Naive thymus-derived CD4-positive, alpha-beta T cell (primary cell): ENCODE measurements around the gene RNASE11. TPM values are rescaled to one million over a fixed set of nuclear protein-coding genes. Genes with fewer than 3 reads are reported as not detected.

Experiments
- ATAC-seq: fragments of 150-1000 bp; cut with Tn5 transposase; 2 replicates; pipeline ENCODE4 v1.10.0; 2021; ENCODE audit warnings: mild to moderate bottlenecking, moderate library complexity
- CTCF ChIA-PET: fragments of 350-600 bp; sonication (Branson Sonifier 250); formaldehyde crosslinking; loops from one replicate; lab custom pipeline; 2021; ENCODE audit warnings: antibody characterized with exemption; lab: Charles Lee
- POLR2A ChIA-PET: fragments of 350-600 bp; sonication (Branson Sonifier 250); formaldehyde crosslinking; loops from one replicate; lab custom pipeline; 2021; ENCODE audit warnings: antibody characterized with exemption, inconsistent platforms; lab: Charles Lee
- DNase-seq, 9 donors: peaks; one replicate each; pipeline versions ENCODE4 v3.0.0 to v3.0.0-alpha.2; 2020 to 2022; ENCODE audit warnings: mixed read lengths in 1 of 9
- H3K27ac ChIP-seq: one replicate; pipeline ENCODE4 v1.7.0; 2013; ENCODE audit warnings: mild to moderate bottlenecking, low read depth, low read length, moderate library complexity
- H3K27me3 ChIP-seq, 2 donors: one replicate each; pipeline ENCODE4 v1.7.0; 2013; ENCODE audit warnings: low read length in 2 of 2, mild to moderate bottlenecking in 2 of 2, moderate library complexity in 2 of 2; ENCODE audit not compliant: control insufficient read depth in 2 of 2, insufficient read depth in 2 of 2
- H3K36me3 ChIP-seq, 3 experiments: 1 replicate in 2 of 3; 2 replicates in 1 of 3; pipeline ENCODE4 v1.7.0; 2013; ENCODE audit warnings: low read length in 3 of 3, mild to moderate bottlenecking in 3 of 3, moderate library complexity in 1 of 3; ENCODE audit not compliant: insufficient read depth in 3 of 3, control insufficient read depth in 2 of 3
- H3K4me1 ChIP-seq, 2 donors: one replicate each; pipeline ENCODE4 v1.7.0; 2013; ENCODE audit warnings: low read length in 2 of 2, mild to moderate bottlenecking in 2 of 2, moderate library complexity in 1 of 2; ENCODE audit not compliant: control insufficient read depth in 2 of 2, insufficient read depth in 2 of 2
- H3K4me3 ChIP-seq: 2 replicates; pipeline ENCODE4 v1.7.0; 2013; ENCODE audit warnings: mild to moderate bottlenecking, low read length
- H3K9me3 ChIP-seq, 3 experiments: 1 replicate in 2 of 3; 2 replicates in 1 of 3; pipeline ENCODE4 v1.7.0; 2013; ENCODE audit warnings: low read length in 3 of 3; ENCODE audit not compliant: control insufficient read depth in 2 of 3
- H3K27ac Mint-ChIP-seq, 9 donors: one replicate each; pipeline ENCODE4 v1.8.0; 2020 to 2022; ENCODE audit warnings: mixed read lengths in 9 of 9, mild to moderate bottlenecking in 8 of 9, moderate library complexity in 5 of 9, inconsistent platforms in 2 of 9
- H3K27me3 Mint-ChIP-seq, 5 donors: one replicate each; pipeline ENCODE4 v1.8.0; 2021 to 2022; ENCODE audit warnings: mixed read lengths in 5 of 5, mild to moderate bottlenecking in 1 of 5
- H3K36me3 Mint-ChIP-seq, 5 donors: one replicate each; pipeline ENCODE4 v1.8.0; 2020 to 2022; ENCODE audit warnings: mixed read lengths in 5 of 5, mild to moderate bottlenecking in 3 of 5, inconsistent platforms in 1 of 5
- H3K4me1 Mint-ChIP-seq, 7 donors: one replicate each; pipeline ENCODE4 v1.8.0; 2020 to 2022; ENCODE audit warnings: mixed read lengths in 7 of 7, mild to moderate bottlenecking in 3 of 7, inconsistent platforms in 1 of 7
- H3K4me3 Mint-ChIP-seq, 10 donors: one replicate each; pipeline ENCODE4 v1.8.0; 2020 to 2022; ENCODE audit warnings: mild to moderate bottlenecking in 10 of 10, mixed read lengths in 10 of 10, moderate library complexity in 6 of 10, inconsistent platforms in 2 of 10
- H3K9me3 Mint-ChIP-seq, 11 donors: one replicate each; pipeline ENCODE4 v1.8.0; 2020 to 2022; ENCODE audit warnings: mixed read lengths in 11 of 11, mild to moderate bottlenecking in 4 of 11, inconsistent platforms in 1 of 11, moderate library complexity in 1 of 11
- intact Hi-C, 2 donors: fragments of 100-400 bp; cut with micrococcal nuclease; formaldehyde crosslinking; loops; one replicate each; pipeline ENCODE4 v1.15.1; 2023
- polyA plus RNA-seq, 2 donors: library from polyadenylated mRNA; unstranded; fragments of 300-500 nt; fragmentation: Illumina TruSeq; gene quantifications; one replicate each; pipeline ENCODE4 v1.2.3, GENCODE V29; 2021
- total RNA-seq, 6 experiments: library from RNA in 5 of 6; stranded (reverse) in 5 of 6; gene quantifications; 1 replicate in 5 of 6; 2 replicates in 1 of 6; pipeline ENCODE4 v1.2.3 and lab custom pipeline; 2021 to 2026

Gene RNASE11
- total and polyA plus RNA-seq, 7 experiments from 2014 or later, result not detected

GRCh38 chr14:20611277-20611676 is 23.5 kb upstream of the RNASE11 start:
- H3K4me3 Mint-ChIP-seq, result no peak overlapping the region
- H3K36me3 ChIP-seq, result no peaks in the 10 kb centered on the region
- peaks cover 0 to 15% (median 4%) of the 10 kb centered on the region in 7 donors for H3K4me1 Mint-ChIP-seq
- H3K27ac ChIP-seq, result no peak overlapping the region
- peaks cover 20 to 29% of the 10 kb centered on the region in 2 donors for H3K4me1 ChIP-seq
- intact Hi-C loops, result loop anchor here (5.0 kb wide), 4 partner anchors 41 to 771 kb away; partner anchors contain the start of gene SUPT16H (in 1 of the 2)
- no peaks in the 10 kb centered on the region for H3K27me3 ChIP-seq
- H3K36me3 Mint-ChIP-seq, result no peaks in the 10 kb centered on the region
- H3K9me3 ChIP-seq, result no peaks in the 10 kb centered on the region
- DNase-seq (no peak), ATAC-seq (no peak)
- H3K9me3 Mint-ChIP-seq, result no peaks in the 10 kb centered on the region
- H3K4me3 ChIP-seq, result no peak overlapping the region
- H3K27me3 Mint-ChIP-seq, result no peaks in the 10 kb centered on the region
- no peak overlapping the region for H3K27ac Mint-ChIP-seq
- POLR2A ChIA-PET, result interaction anchor here (2.8 to 4.9 kb wide), 3 partner anchors 73 to 280 kb away, joined by 14 to 26 read pairs (median 18); partner anchors contain the start of genes CCNB1IP1, PIP4P1 and RNASE4
- CTCF ChIA-PET, result interaction anchor here (1.3 to 7.2 kb wide), 5 partner anchors 71 to 284 kb away, joined by 3 to 104 read pairs (median 19); partner anchors contain the start of genes ANG and TEP1

GRCh38 chr14:20610002-20610765 is 22.4 kb upstream of the RNASE11 start:
- Histone ChIP-seq H3K4me3 (peak overlapping the region; percentile 68), H3K36me3 (no peaks in the 10 kb centered on the region), H3K9me3 (no peaks in the 10 kb centered on the region), H3K27ac (peak overlapping the region; percentile 41), H3K4me1 (peaks cover 20 to 29% of the 10 kb centered on the region in 2 donors), H3K27me3 (no peaks in the 10 kb centered on the region)
- Mint-ChIP-seq H3K36me3 (no peaks in the 10 kb centered on the region), H3K27ac (no peak overlapping the region), H3K9me3 (no peaks in the 10 kb centered on the region), H3K4me1 (peaks cover 0 to 13% (median 0%) of the 10 kb centered on the region in 7 donors), H3K4me3 (no peak overlapping the region), H3K27me3 (no peaks in the 10 kb centered on the region)
- CTCF ChIA-PET, result interaction anchor here (0.6 to 7.2 kb wide), 17 partner anchors 12 to 298 kb away, joined by 3 to 104 read pairs (median 5); partner anchors contain the start of genes ANG, PARP2 and TEP1
- intact Hi-C loops, result loop anchor here (1.0 to 5.0 kb wide), 5 partner anchors 42 to 772 kb away; partner anchors contain the start of genes PNP (in 1 of the 2) and SUPT16H (in 1 of the 2)
- POLR2A ChIA-PET, result interaction anchor here (0.8 to 4.9 kb wide), 13 partner anchors 21 to 283 kb away, joined by 3 to 26 read pairs (median 5); partner anchors contain the start of genes APEX1, CCNB1IP1, PARP2 and PIP4P1
- peak; percentile 46 to 80 (median 72) for DNase-seq
- peak; percentile 36 for ATAC-seq

- no peaks in the 10 kb centered on the region for H3K9me3 Mint-ChIP-seq
- H3K27me3 Mint-ChIP-seq, result no peaks in the 10 kb centered on the region
- peak overlapping the region; percentile 68 for H3K4me3 ChIP-seq
- peaks cover 20 to 29% of the 10 kb centered on the region in 2 donors for H3K4me1 ChIP-seq
- peaks cover 0 to 7% (median 0%) of the 10 kb centered on the region in 7 donors for H3K4me1 Mint-ChIP-seq
- CTCF ChIA-PET, result interaction anchor here (0.6 to 7.2 kb wide), 26 partner anchors 13 to 303 kb away, joined by 3 to 104 read pairs (median 4); partner anchors contain the start of genes ANG, PARP2 and TEP1
- no peak overlapping the region for H3K27ac Mint-ChIP-seq
- ATAC-seq (peak; percentile 57), DNase-seq (peak; percentile 25 to 80 (median 74))
- H3K36me3 ChIP-seq, result no peaks in the 10 kb centered on the region
- no peaks in the 10 kb centered on the region for H3K9me3 ChIP-seq
- no peaks in the 10 kb centered on the region for H3K36me3 Mint-ChIP-seq
- H3K27me3 ChIP-seq, result no peaks in the 10 kb centered on the region
- intact Hi-C loops, result loop anchor here (1.0 to 5.0 kb wide), 11 partner anchors 43 to 773 kb away; partner anchors contain the start of genes APEX1 (in 2 of the 2), PNP (in 1 of the 2) and SUPT16H (in 1 of the 2)
- POLR2A ChIA-PET, result interaction anchor here (0.8 to 4.9 kb wide), 14 partner anchors 74 to 282 kb away, joined by 3 to 26 read pairs (median 4); partner anchors contain the start of genes APEX1, CCNB1IP1, PARP2 and PIP4P1
- H3K4me3 Mint-ChIP-seq, result no peak overlapping the region
- peak overlapping the region; percentile 41 for H3K27ac ChIP-seq
These were observed 21.6 kb upstream of the RNASE11 start for GRCh38 chr14:20609215-20610001.

GRCh38 chr14:20608383-20609110 is 20.7 kb upstream of the RNASE11 start:
- no peak for ATAC-seq
- Mint-ChIP-seq H3K27me3 (no peaks in the 10 kb centered on the region), H3K4me3 (peak overlapping the region in 1 of 10 donors; percentile 16), H3K9me3 (no peaks in the 10 kb centered on the region), H3K4me1 (peaks cover 0 to 7% (median 0%) of the 10 kb centered on the region in 7 donors), H3K27ac (no peak overlapping the region), H3K36me3 (no peaks in the 10 kb centered on the region)
- Histone ChIP-seq H3K9me3 (no peaks in the 10 kb centered on the region), H3K27ac (no peak overlapping the region), H3K4me3 (no peak overlapping the region), H3K4me1 (peaks cover 20% of the 10 kb centered on the region in 2 donors), H3K27me3 (no peaks in the 10 kb centered on the region), H3K36me3 (no peaks in the 10 kb centered on the region)
- ChIA-PET CTCF (interaction anchor here (0.6 to 7.2 kb wide), 16 partner anchors 53 to 302 kb away, joined by 3 to 104 read pairs (median 4); partner anchors contain the start of genes ANG, PARP2 and TEP1), POLR2A (interaction anchor here (0.8 to 4.9 kb wide), 7 partner anchors 75 to 281 kb away, joined by 3 to 26 read pairs (median 14); partner anchors contain the start of genes CCNB1IP1, PIP4P1, RNASE4 and TEP1)
- DNase-seq, result no peak
- intact Hi-C loops, result loop anchor here (1.0 kb wide), 6 partner anchors 55 to 281 kb away; partner anchors contain the start of gene APEX1 (in 2 of the 2)

GRCh38 chr14:20607617-20608016 is 19.8 kb upstream of the RNASE11 start:
- POLR2A ChIA-PET, result interaction anchor here (0.9 kb wide), 1 partner anchor 265 kb away, joined by 4 read pairs; the partner anchor contains the start of gene PARP2
- no peak for DNase-seq
- H3K9me3 ChIP-seq, result no peaks in the 10 kb centered on the region
- CTCF ChIA-PET, result interaction anchor here (0.6 to 7.2 kb wide), 7 partner anchors 18 to 280 kb away, joined by 3 to 104 read pairs (median 12); no protein-coding TSS in a partner anchor
- Mint-ChIP-seq H3K36me3 (no peaks in the 10 kb centered on the region), H3K4me3 (no peak overlapping the region), H3K27me3 (no peaks in the 10 kb centered on the region), H3K9me3 (no peaks in the 10 kb centered on the region), H3K4me1 (peaks cover 0 to 7% (median 0%) of the 10 kb centered on the region in 7 donors), H3K27ac (no peak overlapping the region)
- no peak for ATAC-seq
- intact Hi-C loops, result no loop called here
- H3K27ac ChIP-seq, result no peak overlapping the region
- no peaks in the 10 kb centered on the region for H3K27me3 ChIP-seq
- H3K4me3 ChIP-seq, result no peak overlapping the region
- H3K4me1 ChIP-seq, result peaks cover 15 to 16% of the 10 kb centered on the region in 2 donors
- no peaks in the 10 kb centered on the region for H3K36me3 ChIP-seq
